ENCODE measurements around the gene TOMT. TPM values are rescaled to one million over a fixed set of nuclear protein-coding genes. Genes with fewer than 3 reads are reported as not detected.

The TOMT gene
- total RNA-seq, 1 experiment from 2014 or later, result not detected

GRCh38 chr11:72083414-72083813 is 22.3 kb upstream of the TOMT start:
- intact Hi-C loops (cut with micrococcal nuclease), result no loop called here
- RAD21 ChIA-PET (ENCODE audit: low non-redundant PET in 1 of 2, low total read pairs in 2 of 2, uncharacterized antibody in 2 of 2, unreplicated experiment in 2 of 2), result no interaction called here
- Histone ChIP-seq H3K27me3 (ENCODE audit: insufficient read depth, low read length) (no peaks in the 10 kb centered on the region), H3K4me2 (ENCODE audit: low read length) (no peak overlapping the region), H3K9me2 (ENCODE audit: insufficient read depth) (no peaks in the 10 kb centered on the region), H3K9me3 (ENCODE audit: control insufficient read depth in 1 of 2, insufficient read depth in 1 of 2, low read depth in 1 of 2, low read length in 2 of 2) (no peaks in the 10 kb centered on the region), H3K27ac (ENCODE audit: low read depth, low read length) (no peak overlapping the region), H3K4me1 (ENCODE audit: control insufficient read depth in 1 of 2, insufficient read depth in 2 of 2, low read length in 2 of 2) (peaks cover 2 to 23% of the 10 kb centered on the region in 2 experiments; a peak in 3 of 4 replicates), H2AFZ (ENCODE audit: low read depth, low read length, poor library complexity, severe bottlenecking) (no peak overlapping the region), H3K4me3 (replicated peaks in 1 of 2; ENCODE audit: low read depth in 1 of 2, low read length in 2 of 2) (no peak overlapping the region), H3K79me2 (ENCODE audit: insufficient read depth, low read length) (peaks cover 17% of the 10 kb centered on the region), H4K20me1 (ENCODE audit: insufficient read depth) (no peaks in the 10 kb centered on the region), H3K36me3 (ENCODE audit: control insufficient read depth in 1 of 2, insufficient read depth in 2 of 2, low read length in 2 of 2) (no peaks in the 10 kb centered on the region), H3K9ac (ENCODE audit: low read length) (no peak overlapping the region)
- POLR2A ChIA-PET, result no interaction called here
- CTCF ChIA-PET, result no interaction called here
- no TSS peak for BruUV-seq (replicated peaks)
- no peak for TF ChIP-seq RAD21 (IDR thresholded peaks at IDR 0.05; ENCODE audit: low read depth)
- TF ChIP-seq, protein P1, sequence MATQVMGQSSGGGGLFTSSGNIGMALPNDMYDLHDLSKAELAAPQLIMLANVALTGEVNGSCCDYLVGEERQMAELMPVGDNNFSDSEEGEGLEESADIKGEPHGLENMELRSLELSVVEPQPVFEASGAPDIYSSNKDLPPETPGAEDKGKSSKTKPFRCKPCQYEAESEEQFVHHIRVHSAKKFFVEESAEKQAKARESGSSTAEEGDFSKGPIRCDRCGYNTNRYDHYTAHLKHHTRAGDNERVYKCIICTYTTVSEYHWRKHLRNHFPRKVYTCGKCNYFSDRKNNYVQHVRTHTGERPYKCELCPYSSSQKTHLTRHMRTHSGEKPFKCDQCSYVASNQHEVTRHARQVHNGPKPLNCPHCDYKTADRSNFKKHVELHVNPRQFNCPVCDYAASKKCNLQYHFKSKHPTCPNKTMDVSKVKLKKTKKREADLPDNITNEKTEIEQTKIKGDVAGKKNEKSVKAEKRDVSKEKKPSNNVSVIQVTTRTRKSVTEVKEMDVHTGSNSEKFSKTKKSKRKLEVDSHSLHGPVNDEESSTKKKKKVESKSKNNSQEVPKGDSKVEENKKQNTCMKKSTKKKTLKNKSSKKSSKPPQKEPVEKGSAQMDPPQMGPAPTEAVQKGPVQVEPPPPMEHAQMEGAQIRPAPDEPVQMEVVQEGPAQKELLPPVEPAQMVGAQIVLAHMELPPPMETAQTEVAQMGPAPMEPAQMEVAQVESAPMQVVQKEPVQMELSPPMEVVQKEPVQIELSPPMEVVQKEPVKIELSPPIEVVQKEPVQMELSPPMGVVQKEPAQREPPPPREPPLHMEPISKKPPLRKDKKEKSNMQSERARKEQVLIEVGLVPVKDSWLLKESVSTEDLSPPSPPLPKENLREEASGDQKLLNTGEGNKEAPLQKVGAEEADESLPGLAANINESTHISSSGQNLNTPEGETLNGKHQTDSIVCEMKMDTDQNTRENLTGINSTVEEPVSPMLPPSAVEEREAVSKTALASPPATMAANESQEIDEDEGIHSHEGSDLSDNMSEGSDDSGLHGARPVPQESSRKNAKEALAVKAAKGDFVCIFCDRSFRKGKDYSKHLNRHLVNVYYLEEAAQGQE (IDR thresholded peaks at IDR 0.05; ENCODE audit: low read depth), result no peak
- TF ChIP-seq ZFX (IDR thresholded peaks at IDR 0.05), result no peak
- TF ChIP-seq CEBPB (IDR thresholded peaks at IDR 0.05; ENCODE audit: low read depth), result no peak
- no peak for TF ChIP-seq MAX (IDR thresholded peaks at IDR 0.05)
- TF ChIP-seq CBX3 (IDR thresholded peaks at IDR 0.05; ENCODE audit: low read depth), result no peak
- no peak for TF ChIP-seq SIN3A (IDR thresholded peaks at IDR 0.05; ENCODE audit: low read depth)
- TF ChIP-seq SRF (IDR thresholded peaks at IDR 0.05; ENCODE audit: low read depth), result no peak
- TF ChIP-seq SP1 (IDR thresholded peaks at IDR 0.05; ENCODE audit: low read depth), result no peak
- no peak for TF ChIP-seq EZH2 (IDR thresholded peaks at IDR 0.05)
- TF ChIP-seq ELF1 (IDR thresholded peaks at IDR 0.05; ENCODE audit: borderline replicate concordance, low read depth), result no peak
- TF ChIP-seq POLR2AphosphoS5 (IDR thresholded peaks at IDR 0.05; ENCODE audit: low read depth, low read length), result no peak
- no peak for TF ChIP-seq FOSL1 (IDR thresholded peaks at IDR 0.05; ENCODE audit: low read depth)
- TF ChIP-seq ZBTB33 (IDR thresholded peaks at IDR 0.05; ENCODE audit: extremely low read depth, insufficient replicate concordance, low read length), result no peak
- ATAC-seq (no peak), DNase-seq (ENCODE audit: low read depth, low spot score) (no peak)

Data from HCT116 (cell line).